T-helper 1 cell treated with Interleukin-12 subunit alpha and Interleukin-12 subunit beta and Interleukin-4 antibody, amounts not matched to agents 30 μg/mL and 1 μg/mL, for 36 hours (primary cell): ENCODE results near the gene AVEN.

Source experiments
- H3K27ac Mint-ChIP-seq: one replicate; pipeline ENCODE4 v1.8.0; 2021; ENCODE audit warnings: mild to moderate bottlenecking, mixed read lengths
- H3K27me3 Mint-ChIP-seq: one replicate; pipeline ENCODE4 v1.8.0; 2021; ENCODE audit warnings: low read depth, mixed read lengths
- H3K36me3 Mint-ChIP-seq: one replicate; pipeline ENCODE4 v1.8.0; 2021; ENCODE audit warnings: low read depth, mixed read lengths
- H3K4me1 Mint-ChIP-seq: one replicate; pipeline ENCODE4 v1.8.0; 2021; ENCODE audit warnings: low read depth, mixed read lengths
- H3K4me3 Mint-ChIP-seq: one replicate; pipeline ENCODE4 v1.8.0; 2021; ENCODE audit warnings: mild to moderate bottlenecking, moderate library complexity, mixed read lengths
- H3K9me3 Mint-ChIP-seq: one replicate; pipeline ENCODE4 v1.8.0; 2021; ENCODE audit warnings: mixed read lengths

Gene AVEN

DNA sequence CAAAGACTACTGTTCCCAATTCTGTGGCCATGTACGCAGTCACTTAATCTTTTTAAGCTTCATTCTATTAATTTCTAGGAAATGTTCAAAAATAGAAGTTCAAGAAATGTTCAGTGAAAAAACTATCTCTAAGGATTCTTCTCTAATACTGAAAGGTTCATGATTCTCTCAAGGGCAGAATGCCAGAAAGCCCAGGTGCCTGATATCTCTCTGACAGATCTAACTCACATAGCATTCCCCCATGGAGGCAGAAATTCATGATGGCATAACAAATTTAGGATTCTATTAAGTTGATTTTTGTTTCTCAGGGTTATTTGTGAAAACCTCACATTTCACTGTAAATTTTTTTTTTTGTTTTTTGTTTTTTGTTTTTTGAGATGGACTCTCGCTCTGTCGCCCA, 53.3 kb downstream of the AVEN start:
- H3K4me1 Mint-ChIP-seq = no peaks in the 10 kb centered on the region
- no peak overlapping the region for H3K27ac Mint-ChIP-seq
- no peaks in the 10 kb centered on the region for H3K36me3 Mint-ChIP-seq
- H3K9me3 Mint-ChIP-seq = no peaks in the 10 kb centered on the region
- H3K4me3 Mint-ChIP-seq = no peak overlapping the region
- no peaks in the 10 kb centered on the region for H3K27me3 Mint-ChIP-seq

DNA sequence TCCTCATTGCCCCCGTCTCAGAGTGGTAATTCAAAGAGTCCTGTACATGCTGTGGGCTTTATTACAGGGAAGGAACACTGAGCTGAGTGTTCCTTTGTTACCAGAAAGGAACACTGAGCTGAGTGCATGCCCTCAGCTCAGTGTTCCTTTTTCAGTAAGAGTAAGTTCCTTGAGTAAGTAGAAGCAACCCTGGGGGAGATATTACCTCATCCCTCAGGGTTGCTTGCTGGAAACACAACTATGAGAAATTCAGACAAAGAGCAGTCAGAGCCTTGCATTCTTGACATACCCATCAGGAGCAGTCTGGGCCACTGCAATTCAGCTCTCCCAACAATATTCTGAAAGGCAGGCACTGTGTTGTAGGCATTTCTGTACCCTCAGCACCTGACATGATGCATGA, 53.7 kb downstream of the AVEN start:
- Mint-ChIP-seq H3K9me3 (no peaks in the 10 kb centered on the region), H3K27ac (no peak overlapping the region), H3K4me1 (no peaks in the 10 kb centered on the region), H3K4me3 (no peak overlapping the region), H3K27me3 (no peaks in the 10 kb centered on the region), H3K36me3 (no peaks in the 10 kb centered on the region)

GRCh38 chr15:33982516-33982915, 56.5 kb downstream of the AVEN start:
- Mint-ChIP-seq H3K4me1 (no peaks in the 10 kb centered on the region), H3K9me3 (no peaks in the 10 kb centered on the region), H3K4me3 (no peak overlapping the region), H3K36me3 (no peaks in the 10 kb centered on the region), H3K27me3 (no peaks in the 10 kb centered on the region), H3K27ac (no peak overlapping the region)

GRCh38 chr15:33980159-33980558, 58.8 kb downstream of the AVEN start:
- no peak overlapping the region for H3K27ac Mint-ChIP-seq

DNA sequence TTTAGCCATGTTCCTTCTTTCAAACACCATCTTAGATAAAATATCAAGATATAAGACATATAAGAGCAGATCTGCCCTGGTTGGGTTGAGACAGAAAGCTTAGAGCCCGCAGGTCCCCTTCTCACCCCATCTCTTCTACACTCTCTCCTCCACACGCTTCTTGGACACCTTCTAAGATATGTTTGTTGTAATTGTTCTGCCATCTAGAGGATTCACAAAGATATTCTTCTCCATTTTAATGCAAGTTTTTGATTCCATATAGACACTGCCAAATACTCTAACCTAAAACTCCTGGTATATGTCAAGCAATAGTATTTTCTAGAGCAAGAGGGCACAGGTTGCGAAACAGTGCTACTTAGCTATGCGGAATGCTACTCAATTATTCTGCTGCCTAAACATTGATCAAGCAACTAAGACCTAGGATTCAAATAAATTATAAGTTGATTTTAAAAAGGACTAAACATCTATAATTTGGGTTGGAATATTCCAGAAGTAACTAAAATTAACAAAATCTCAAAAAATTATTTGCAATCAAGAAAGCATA, 63.9 kb downstream of the AVEN start:
- Mint-ChIP-seq H3K9me3 (no peaks in the 10 kb centered on the region), H3K4me3 (no peak overlapping the region), H3K27me3 (no peaks in the 10 kb centered on the region), H3K4me1 (no peaks in the 10 kb centered on the region), H3K27ac (no peak overlapping the region), H3K36me3 (no peaks in the 10 kb centered on the region)

More at GRCh38 chr15:33980159-33980558, 58.8 kb downstream of the AVEN start:
- no peak overlapping the region for H3K4me3 Mint-ChIP-seq
- H3K4me1 Mint-ChIP-seq = no peaks in the 10 kb centered on the region
- no peaks in the 10 kb centered on the region for H3K27me3 Mint-ChIP-seq
- no peaks in the 10 kb centered on the region for H3K9me3 Mint-ChIP-seq
- H3K36me3 Mint-ChIP-seq = no peaks in the 10 kb centered on the region

DNA sequence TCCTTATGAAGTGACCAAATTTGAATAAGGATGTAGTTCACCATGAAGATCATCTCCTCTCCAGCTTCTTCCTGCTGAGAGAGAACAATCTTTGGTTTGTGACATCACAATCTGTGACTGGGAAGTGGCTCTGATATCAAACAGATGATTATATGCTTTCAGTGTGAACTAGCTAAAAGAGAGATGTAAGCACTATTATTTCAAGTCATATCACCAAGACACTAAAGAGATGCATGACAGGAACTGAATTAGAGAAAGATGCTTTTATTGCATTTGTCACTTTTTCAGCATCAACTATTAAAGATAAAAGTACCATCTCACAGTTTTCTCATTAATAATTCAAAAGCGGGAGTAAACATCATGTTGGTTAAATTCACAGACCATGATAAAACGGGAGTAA, 67.2 kb downstream of the AVEN start:
- no peaks in the 10 kb centered on the region for H3K36me3 Mint-ChIP-seq
- no peak overlapping the region for H3K27ac Mint-ChIP-seq
- H3K4me3 Mint-ChIP-seq = no peak overlapping the region
- H3K9me3 Mint-ChIP-seq = no peaks in the 10 kb centered on the region
- H3K4me1 Mint-ChIP-seq = no peaks in the 10 kb centered on the region
- peaks cover 4% of the 10 kb centered on the region for H3K27me3 Mint-ChIP-seq

GRCh38 chr15:33968821-33969220, 70.2 kb downstream of the AVEN start:
- H3K27me3 Mint-ChIP-seq = peaks cover 4% of the 10 kb centered on the region
- H3K9me3 Mint-ChIP-seq = no peaks in the 10 kb centered on the region
- H3K4me3 Mint-ChIP-seq = no peak overlapping the region
- H3K27ac Mint-ChIP-seq = no peak overlapping the region
- H3K4me1 Mint-ChIP-seq = no peaks in the 10 kb centered on the region
- H3K36me3 Mint-ChIP-seq = no peaks in the 10 kb centered on the region

DNA sequence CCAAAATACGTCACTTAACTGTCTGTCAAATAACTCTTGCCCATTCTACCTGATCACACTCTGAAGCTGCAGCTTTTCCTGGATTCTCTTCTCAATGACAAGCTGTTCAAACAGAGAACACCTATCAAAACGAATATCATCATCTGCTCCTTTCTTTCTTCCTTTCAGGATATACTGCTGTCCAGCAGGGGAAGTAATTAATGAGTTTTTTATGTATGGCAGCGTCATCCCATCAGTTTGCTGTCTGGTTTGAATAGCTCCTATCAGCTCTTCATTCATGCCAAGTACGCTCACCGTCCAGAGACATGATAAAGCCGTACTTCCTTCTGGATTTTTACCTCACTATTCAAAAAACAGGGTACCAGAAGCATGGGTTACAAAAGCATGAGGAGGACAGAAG, 70.8 kb downstream of the AVEN start, which contains the start of gene CHRM5:
Gene CHRM5, plus strand, starts transcription at position 274 of the 400 bp plus-strand sequence. CDS start 94,221 bp downstream, outside the sequence.
- no peak within 1 kb of the TSS for H3K4me3 Mint-ChIP-seq
- no peaks in the 10 kb centered on the region for H3K36me3 Mint-ChIP-seq
- H3K27me3 Mint-ChIP-seq = peaks cover 4% of the 10 kb centered on the region
- H3K4me1 Mint-ChIP-seq = no peaks in the 10 kb centered on the region
- no peaks in the 10 kb centered on the region for H3K9me3 Mint-ChIP-seq
- H3K27ac Mint-ChIP-seq = no peak within 1 kb of the TSS

DNA sequence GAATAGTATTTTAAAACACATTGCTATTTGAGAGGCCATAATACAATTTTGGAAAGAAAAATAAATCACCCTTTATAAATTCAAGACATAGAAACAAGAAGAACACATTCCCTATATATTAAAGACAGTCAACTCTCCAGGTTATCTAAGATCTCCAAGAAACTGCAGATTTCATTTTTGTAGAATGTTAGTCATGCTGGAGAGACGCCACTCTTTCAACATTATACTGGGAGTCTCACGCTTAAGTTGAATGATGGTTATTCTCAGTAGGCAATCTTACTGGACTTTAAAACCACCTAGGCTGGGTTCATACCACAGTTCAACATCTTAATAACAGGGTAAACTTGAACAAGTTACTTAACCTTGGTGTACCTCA, 74.4 kb downstream of the AVEN start:
- H3K4me1 Mint-ChIP-seq = no peaks in the 10 kb centered on the region
- H3K36me3 Mint-ChIP-seq = no peaks in the 10 kb centered on the region
- peaks cover 4% of the 10 kb centered on the region for H3K27me3 Mint-ChIP-seq
- H3K27ac Mint-ChIP-seq = no peak overlapping the region
- no peaks in the 10 kb centered on the region for H3K9me3 Mint-ChIP-seq
- no peak overlapping the region for H3K4me3 Mint-ChIP-seq

GRCh38 chr15:33963831-33964664, 75.0 kb downstream of the AVEN start:
- H3K27ac Mint-ChIP-seq = no peak overlapping the region
- H3K4me3 Mint-ChIP-seq = no peak overlapping the region
- H3K27me3 Mint-ChIP-seq = peaks cover 4% of the 10 kb centered on the region
- no peaks in the 10 kb centered on the region for H3K4me1 Mint-ChIP-seq
- H3K9me3 Mint-ChIP-seq = no peaks in the 10 kb centered on the region
- no peaks in the 10 kb centered on the region for H3K36me3 Mint-ChIP-seq

DNA sequence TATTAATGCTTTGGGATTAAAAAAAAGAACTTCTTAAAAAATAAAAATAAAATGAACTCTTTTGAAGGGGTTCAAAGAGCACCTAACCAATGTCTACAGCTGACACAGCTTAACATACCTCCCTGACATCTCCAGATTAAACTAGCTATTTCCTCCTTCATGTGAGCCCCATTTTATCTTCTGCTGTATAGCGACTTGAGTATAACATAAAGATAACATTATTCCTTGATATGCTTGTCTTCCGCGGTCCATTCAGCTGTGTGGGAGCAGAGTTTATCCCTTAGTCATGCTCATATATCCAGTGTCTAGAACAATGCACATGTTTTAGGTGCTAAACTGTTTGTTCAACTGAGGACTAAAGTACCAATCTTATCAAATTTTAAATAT, 78.5 kb downstream of the AVEN start:
- Mint-ChIP-seq H3K9me3 (no peaks in the 10 kb centered on the region), H3K4me1 (no peaks in the 10 kb centered on the region), H3K4me3 (no peak overlapping the region), H3K27ac (no peak overlapping the region), H3K36me3 (no peaks in the 10 kb centered on the region), H3K27me3 (no peaks in the 10 kb centered on the region)

DNA sequence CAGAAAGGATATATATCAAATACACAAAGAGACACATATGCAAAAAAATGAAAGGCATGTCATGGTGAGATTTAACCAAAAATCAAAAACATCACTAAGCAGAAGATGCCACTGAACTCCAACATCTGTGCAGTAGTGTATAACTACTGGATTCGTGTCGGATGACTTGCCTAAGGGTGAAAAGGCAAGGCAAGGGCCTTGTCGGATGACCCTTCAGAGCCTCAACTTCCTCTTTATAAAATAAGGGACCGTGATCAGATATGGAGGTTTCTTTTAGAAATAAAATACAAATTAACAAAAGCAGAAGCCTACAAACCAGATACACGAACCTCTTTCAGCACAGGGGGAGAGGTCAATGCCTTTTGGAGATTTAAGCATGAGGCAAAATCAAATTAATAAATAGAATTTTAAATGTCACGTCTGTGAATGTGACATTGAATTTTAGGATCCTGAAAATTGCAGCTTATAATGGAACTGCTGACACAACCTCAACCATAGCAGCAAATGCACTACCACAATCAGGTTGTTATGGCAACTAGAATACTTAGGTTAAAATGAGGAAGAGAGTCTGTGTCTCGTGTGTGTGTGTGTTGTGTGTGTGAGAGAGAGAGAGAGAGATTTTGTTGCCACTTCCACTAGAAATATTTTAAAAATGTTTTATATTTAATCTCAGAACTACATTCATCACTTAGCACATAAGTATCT, 79.0 kb downstream of the AVEN start:
- H3K36me3 Mint-ChIP-seq = no peaks in the 10 kb centered on the region
- H3K27ac Mint-ChIP-seq = no peak overlapping the region
- no peaks in the 10 kb centered on the region for H3K4me1 Mint-ChIP-seq
- H3K4me3 Mint-ChIP-seq = no peak overlapping the region
- H3K27me3 Mint-ChIP-seq = no peaks in the 10 kb centered on the region
- no peaks in the 10 kb centered on the region for H3K9me3 Mint-ChIP-seq

DNA sequence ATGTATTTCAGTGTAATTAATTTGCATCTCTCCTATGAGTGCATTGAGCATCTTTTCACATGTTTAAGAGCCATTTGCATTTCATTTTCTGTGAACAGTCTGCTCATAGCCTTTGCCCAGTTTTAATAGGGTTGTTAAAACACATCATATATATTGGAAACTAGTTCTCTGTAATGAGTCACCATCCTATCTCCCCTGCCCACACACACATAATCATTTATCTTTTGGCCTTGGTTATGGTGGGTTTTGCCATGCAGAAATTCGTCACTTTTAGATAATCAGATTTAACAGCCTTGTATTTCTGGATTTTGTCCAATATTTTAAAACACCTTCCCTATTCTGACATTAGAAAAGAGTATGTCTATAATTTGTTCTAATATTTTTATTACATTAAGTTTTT, 82.6 kb downstream of the AVEN start:
- Mint-ChIP-seq H3K4me3 (no peak overlapping the region), H3K27ac (no peak overlapping the region), H3K4me1 (no peaks in the 10 kb centered on the region), H3K9me3 (no peaks in the 10 kb centered on the region), H3K36me3 (no peaks in the 10 kb centered on the region), H3K27me3 (no peaks in the 10 kb centered on the region)

GRCh38 chr15:33955945-33956344, 83.1 kb downstream of the AVEN start:
- H3K27me3 Mint-ChIP-seq = no peaks in the 10 kb centered on the region
- H3K4me3 Mint-ChIP-seq = no peak overlapping the region
- no peaks in the 10 kb centered on the region for H3K4me1 Mint-ChIP-seq
- no peaks in the 10 kb centered on the region for H3K9me3 Mint-ChIP-seq
- H3K36me3 Mint-ChIP-seq = no peaks in the 10 kb centered on the region
- no peak overlapping the region for H3K27ac Mint-ChIP-seq

GRCh38 chr15:33946152-33946551, 92.9 kb downstream of the AVEN start:
- Mint-ChIP-seq H3K9me3 (no peaks in the 10 kb centered on the region), H3K36me3 (no peaks in the 10 kb centered on the region), H3K27ac (no peak overlapping the region), H3K27me3 (no peaks in the 10 kb centered on the region), H3K4me3 (no peak overlapping the region), H3K4me1 (no peaks in the 10 kb centered on the region)
